Neural cell (in vitro differentiated cells): Measurements from ENCODE around the gene MIAT. TPM values are rescaled to one million over a fixed set of nuclear protein-coding genes. Genes with fewer than 3 reads are reported as not detected.

Experiments
- H2AFZ ChIP-seq: fragments of 200-600, 300-800 bp; sonication (generic), shearing (Covaris generic); 2 replicates; pipeline ENCODE4 v1.6.0; 2014; ENCODE audit warnings: low read depth, mild to moderate bottlenecking, antibody characterized with exemption, low read length, moderate library complexity
- H3F3A ChIP-seq: fragments of 200-600 bp; shearing (Covaris generic); 2 replicates; pipeline ENCODE4 v1.6.1; 2016; ENCODE audit warnings: mild to moderate bottlenecking, moderate library complexity, mixed read lengths, antibody characterized with exemption, low read length; ENCODE audit not compliant: insufficient read depth, poor library complexity, severe bottlenecking
- H3K27ac ChIP-seq: fragments of 200-600, 300-800 bp; sonication (generic), shearing (Covaris generic); 2 replicates; pipeline ENCODE4 v1.5.1; 2014; ENCODE audit warnings: mild to moderate bottlenecking, low read length, moderate library complexity
- H3K27me3 ChIP-seq: fragments of 300-800, 200-600 bp; sonication (generic), shearing (Covaris generic); 2 replicates; pipeline ENCODE4 v1.6.0; 2014; ENCODE audit warnings: mild to moderate bottlenecking, low read depth, low read length, moderate library complexity; ENCODE audit not compliant: insufficient read depth
- H3K36me3 ChIP-seq: fragments of 300-800, 200-600 bp; sonication (generic), shearing (Covaris generic); 2 replicates; pipeline ENCODE4 v1.5.1; 2014; ENCODE audit warnings: mild to moderate bottlenecking, antibody characterized with exemption, low read length, moderate library complexity; ENCODE audit not compliant: insufficient read depth
- H3K4me2 ChIP-seq: fragments of 300-800, 200-600 bp; sonication (generic), shearing (Covaris generic); 2 replicates; pipeline ENCODE4 v1.6.0; 2014; ENCODE audit warnings: mild to moderate bottlenecking, low read length
- H3K4me3 ChIP-seq: fragments of 300-800, 200-600 bp; sonication (generic), shearing (Covaris generic); 2 replicates; pipeline ENCODE4 v1.5.1; 2014; ENCODE audit warnings: mild to moderate bottlenecking, low read length, moderate library complexity
- H3K79me2 ChIP-seq: fragments of 200-600 bp; shearing (Covaris generic); replicated peaks from 2 replicates; pipeline ENCODE4 v1.6.0; 2014; ENCODE audit warnings: mild to moderate bottlenecking, low read length, moderate library complexity; ENCODE audit not compliant: insufficient read depth
- H3K9ac ChIP-seq: fragments of 300-800, 200-600 bp; sonication (generic), shearing (Covaris generic); 2 replicates; pipeline ENCODE4 v1.6.1; 2016; ENCODE audit warnings: mild to moderate bottlenecking, low read length, mixed read lengths
- H3K9me2 ChIP-seq: fragments of 200-600 bp; shearing (Covaris generic); 2 replicates; pipeline ENCODE4 v1.6.1; 2016; ENCODE audit warnings: mild to moderate bottlenecking, low read length, mixed read lengths; ENCODE audit not compliant: insufficient read depth
- H3K9me3 ChIP-seq: fragments of 200-600, 300-800 bp; sonication (generic), shearing (Covaris generic); 2 replicates; pipeline ENCODE4 v1.6.1; 2016; ENCODE audit warnings: mild to moderate bottlenecking, mixed run types, low read length, moderate library complexity, mixed read lengths
- H4K20me1 ChIP-seq: fragments of 200-600 bp; shearing (Covaris generic); 2 replicates; pipeline ENCODE4 v1.6.1; 2016; ENCODE audit warnings: mild to moderate bottlenecking, mixed run types; ENCODE audit not compliant: insufficient read depth
- EP300 ChIP-seq: fragments of 450-650 bp; conservative IDR thresholded peaks from 2 replicates; pipeline ENCODE4 v1.6.1; 2014; ENCODE audit warnings: antibody characterized with exemption, mild to moderate bottlenecking, moderate library complexity; ENCODE audit not compliant: poor library complexity, severe bottlenecking
- EZH2 ChIP-seq: fragments of 200-600, 300-800 bp; shearing (Covaris generic), sonication (generic); IDR thresholded peaks from 2 replicates; pipeline ENCODE4 v1.6.1; 2014; ENCODE audit warnings: antibody characterized with exemption, low read length, borderline replicate concordance, mild to moderate bottlenecking; ENCODE audit not compliant: insufficient read depth, poor library complexity, severe bottlenecking
- MXI1 ChIP-seq: fragments of 450-650 bp; conservative IDR thresholded peaks from 2 replicates; pipeline ENCODE4 v1.6.1; 2014; ENCODE audit warnings: antibody characterized with exemption, mild to moderate bottlenecking; ENCODE audit not compliant: poor library complexity, severe bottlenecking
- POLR2AphosphoS5 ChIP-seq: IDR thresholded peaks from 2 replicates; pipeline ENCODE4 v1.6.1; 2012
- RAD21 ChIP-seq: fragments of 450-650 bp; conservative IDR thresholded peaks from 2 replicates; pipeline ENCODE4 v1.6.1; 2014; ENCODE audit warnings: antibody characterized with exemption, mild to moderate bottlenecking, moderate library complexity
- REST ChIP-seq: IDR thresholded peaks from 2 replicates; pipeline ENCODE4 v1.6.1; 2012; ENCODE audit warnings: borderline replicate concordance
- SMC3 ChIP-seq: fragments of 450-650 bp; conservative IDR thresholded peaks from 2 replicates; pipeline ENCODE4 v1.6.1; 2014; ENCODE audit warnings: antibody characterized with exemption, mild to moderate bottlenecking, moderate library complexity; ENCODE audit not compliant: poor library complexity
- TAF1 ChIP-seq: IDR thresholded peaks from 2 replicates; pipeline ENCODE4 v1.6.1; 2012; ENCODE audit warnings: low read depth
- polyA plus RNA-seq: library from polyadenylated mRNA; depleted of rRNA; stranded (reverse); fragments of >200 nt; gene quantifications from 2 replicates; pipeline ENCODE4 v1.2.3, GENCODE V29; 2014
- TF ChIP-seq, protein P1 (sequence below): fragments of 450-650 bp; IDR thresholded peaks from 2 replicates; pipeline ENCODE4 v1.5.1; 2014; ENCODE audit warnings: antibody characterized with exemption, mild to moderate bottlenecking, moderate library complexity; ENCODE audit not compliant: poor library complexity, severe bottlenecking

MIAT gene
- polyA plus RNA-seq, 1 donor from 2014 or later = 529 TPM

GRCh38 chr22:26681395-26681821 is 24.0 kb downstream of the MIAT start:
- H3K4me2 ChIP-seq = no peak overlapping the region

GRCh38 chr22:26684168-26684567 is 26.8 kb downstream of the MIAT start:
- H3K79me2 ChIP-seq = no peaks in the 10 kb centered on the region
- H3K9ac ChIP-seq = no peak overlapping the region
- H3K9me3 ChIP-seq = peaks cover 3% of the 10 kb centered on the region
- H3K4me3 ChIP-seq = no peak overlapping the region
- H3K9me2 ChIP-seq = no peaks in the 10 kb centered on the region
- H4K20me1 ChIP-seq = no peaks in the 10 kb centered on the region
- no peak overlapping the region for H3K27ac ChIP-seq
- no peak overlapping the region for H3K4me2 ChIP-seq
- H3K36me3 ChIP-seq = no peaks in the 10 kb centered on the region
- no peaks in the 10 kb centered on the region for H3F3A ChIP-seq
- no peaks in the 10 kb centered on the region for H3K27me3 ChIP-seq
- H2AFZ ChIP-seq = no peak overlapping the region
- TF ChIP-seq TAF1 = no peak
- no peak for TF ChIP-seq EZH2
- TF ChIP-seq SMC3 = no peak
- TF ChIP-seq MXI1 = no peak
- no peak for TF ChIP-seq EP300
- no peak for TF ChIP-seq REST
- TF ChIP-seq RAD21 = no peak
- TF ChIP-seq, protein P1, sequence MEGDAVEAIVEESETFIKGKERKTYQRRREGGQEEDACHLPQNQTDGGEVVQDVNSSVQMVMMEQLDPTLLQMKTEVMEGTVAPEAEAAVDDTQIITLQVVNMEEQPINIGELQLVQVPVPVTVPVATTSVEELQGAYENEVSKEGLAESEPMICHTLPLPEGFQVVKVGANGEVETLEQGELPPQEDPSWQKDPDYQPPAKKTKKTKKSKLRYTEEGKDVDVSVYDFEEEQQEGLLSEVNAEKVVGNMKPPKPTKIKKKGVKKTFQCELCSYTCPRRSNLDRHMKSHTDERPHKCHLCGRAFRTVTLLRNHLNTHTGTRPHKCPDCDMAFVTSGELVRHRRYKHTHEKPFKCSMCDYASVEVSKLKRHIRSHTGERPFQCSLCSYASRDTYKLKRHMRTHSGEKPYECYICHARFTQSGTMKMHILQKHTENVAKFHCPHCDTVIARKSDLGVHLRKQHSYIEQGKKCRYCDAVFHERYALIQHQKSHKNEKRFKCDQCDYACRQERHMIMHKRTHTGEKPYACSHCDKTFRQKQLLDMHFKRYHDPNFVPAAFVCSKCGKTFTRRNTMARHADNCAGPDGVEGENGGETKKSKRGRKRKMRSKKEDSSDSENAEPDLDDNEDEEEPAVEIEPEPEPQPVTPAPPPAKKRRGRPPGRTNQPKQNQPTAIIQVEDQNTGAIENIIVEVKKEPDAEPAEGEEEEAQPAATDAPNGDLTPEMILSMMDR = no peak

More at GRCh38 chr22:26681395-26681821, 24.0 kb downstream of the MIAT start:
- Histone ChIP-seq H3F3A (no peaks in the 10 kb centered on the region), H3K9ac (no peak overlapping the region), H3K36me3 (no peaks in the 10 kb centered on the region), H3K27me3 (no peaks in the 10 kb centered on the region), H3K79me2 (no peaks in the 10 kb centered on the region), H3K4me3 (no peak overlapping the region), H4K20me1 (no peaks in the 10 kb centered on the region), H3K9me3 (peaks cover 3% of the 10 kb centered on the region), H3K27ac (no peak overlapping the region), H2AFZ (no peak overlapping the region), H3K9me2 (no peaks in the 10 kb centered on the region)
- TF ChIP-seq REST (no peak), EZH2 (no peak), SMC3 (no peak), MXI1 (no peak), EP300 (no peak), RAD21 (no peak), POLR2AphosphoS5 (no peak), TAF1 (no peak)
- TF ChIP-seq, protein P1 = no peak
